Hepatocyte (in vitro differentiated cells): ENCODE results near the gene RLN3. TPM values are rescaled to one million over a fixed set of nuclear protein-coding genes. Genes with fewer than 3 reads are reported as not detected.

Source experiments
- DNase-seq: peaks from one replicate; pipeline ENCODE4 v3.0.0-alpha.2; 2016; ENCODE audit warnings: low spot score
- H2AFZ ChIP-seq: fragments of 200-600 bp; sonication (generic); 2 replicates; pipeline ENCODE4 v1.6.0; 2016; ENCODE audit warnings: antibody characterized with exemption, mild to moderate bottlenecking
- H3K27ac ChIP-seq: fragments of 200-600 bp; sonication (generic); 2 replicates; pipeline ENCODE4 v1.5.1; 2016; ENCODE audit warnings: mild to moderate bottlenecking
- H3K27me3 ChIP-seq: fragments of 200-600 bp; sonication (generic); 2 replicates; pipeline ENCODE4 v1.6.1; 2016
- H3K36me3 ChIP-seq: fragments of 200-600 bp; sonication (generic); replicated peaks from 2 replicates; pipeline ENCODE4 v1.5.1; 2016; ENCODE audit warnings: low read depth; ENCODE audit not compliant: insufficient read depth
- H3K4me1 ChIP-seq: fragments of 200-600 bp; sonication (generic); 2 replicates; pipeline ENCODE4 v1.5.1; 2016; ENCODE audit warnings: mild to moderate bottlenecking, moderate library complexity; ENCODE audit not compliant: insufficient read depth
- H3K4me2 ChIP-seq: fragments of 200-600 bp; sonication (generic); 2 replicates; pipeline ENCODE4 v1.6.0; 2016
- H3K4me3 ChIP-seq: fragments of 200-600 bp; sonication (generic); 2 replicates; pipeline ENCODE4 v1.5.1; 2016; ENCODE audit warnings: mild to moderate bottlenecking
- H3K79me2 ChIP-seq: fragments of 200-600 bp; sonication (generic); 2 replicates; pipeline ENCODE4 v1.6.0; 2017; ENCODE audit warnings: mild to moderate bottlenecking
- H3K9me2 ChIP-seq: fragments of 200-600 bp; sonication (generic); replicated peaks from 2 replicates; pipeline ENCODE4 v1.6.0; 2017; ENCODE audit warnings: mild to moderate bottlenecking; ENCODE audit not compliant: insufficient read depth
- H3K9me3 ChIP-seq: fragments of 200-600 bp; sonication (generic); 2 replicates; pipeline ENCODE4 v1.5.1; 2016; ENCODE audit warnings: low read depth, mild to moderate bottlenecking
- H4K20me1 ChIP-seq: fragments of 200-600 bp; sonication (generic); 2 replicates; pipeline ENCODE4 v1.6.0; 2016; ENCODE audit warnings: mild to moderate bottlenecking; ENCODE audit not compliant: insufficient read depth, poor library complexity, severe bottlenecking
- EZH2 ChIP-seq: fragments of 200-600 bp; sonication (generic); IDR thresholded peaks from 2 replicates; pipeline ENCODE4 v1.6.1; 2016; ENCODE audit warnings: antibody characterized with exemption, mild to moderate bottlenecking, borderline replicate concordance
- EZH2phosphoT487 ChIP-seq: fragments of 200-600 bp; sonication (generic); IDR thresholded peaks from one replicate; pipeline ENCODE4 v1.6.1; 2018; ENCODE audit warnings: antibody characterized with exemption, mild to moderate bottlenecking, low read depth, moderate library complexity; ENCODE audit not compliant: unreplicated experiment, severe bottlenecking
- WGBS: methylation state at CpG from one replicate; pipeline ENCODE4 v1.1.6; 2016; ENCODE audit warnings: low lambda C conversion rate; ENCODE audit errors: missing lambda C conversion rate; 5-methylcytosine and 5-hydroxymethylcytosine counted together
- polyA plus RNA-seq: library from polyadenylated mRNA; unstranded; fragments of >200 nt; fragmentation: Nextera tagmentation; extraction: Ambion mirVana; gene quantifications from 2 replicates; pipeline ENCODE4 v1.2.1, GENCODE V29; 2016
- total RNA-seq: library from RNA; depleted of rRNA; stranded (reverse); fragments of >200 nt; gene quantifications from 2 replicates; pipeline ENCODE4 v1.2.3, GENCODE V29; 2014
- TF ChIP-seq, protein P1 (sequence below): fragments of 200-600 bp; sonication (generic); IDR thresholded peaks from 2 replicates; pipeline ENCODE4 v1.5.1; 2016; ENCODE audit warnings: antibody characterized with exemption, mild to moderate bottlenecking; ENCODE audit not compliant: poor library complexity

RLN3 gene, protein sequence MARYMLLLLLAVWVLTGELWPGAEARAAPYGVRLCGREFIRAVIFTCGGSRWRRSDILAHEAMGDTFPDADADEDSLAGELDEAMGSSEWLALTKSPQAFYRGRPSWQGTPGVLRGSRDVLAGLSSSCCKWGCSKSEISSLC
- total RNA-seq (not detected in 2 replicates), polyA plus RNA-seq (not detected in 2 replicates)

DNA sequence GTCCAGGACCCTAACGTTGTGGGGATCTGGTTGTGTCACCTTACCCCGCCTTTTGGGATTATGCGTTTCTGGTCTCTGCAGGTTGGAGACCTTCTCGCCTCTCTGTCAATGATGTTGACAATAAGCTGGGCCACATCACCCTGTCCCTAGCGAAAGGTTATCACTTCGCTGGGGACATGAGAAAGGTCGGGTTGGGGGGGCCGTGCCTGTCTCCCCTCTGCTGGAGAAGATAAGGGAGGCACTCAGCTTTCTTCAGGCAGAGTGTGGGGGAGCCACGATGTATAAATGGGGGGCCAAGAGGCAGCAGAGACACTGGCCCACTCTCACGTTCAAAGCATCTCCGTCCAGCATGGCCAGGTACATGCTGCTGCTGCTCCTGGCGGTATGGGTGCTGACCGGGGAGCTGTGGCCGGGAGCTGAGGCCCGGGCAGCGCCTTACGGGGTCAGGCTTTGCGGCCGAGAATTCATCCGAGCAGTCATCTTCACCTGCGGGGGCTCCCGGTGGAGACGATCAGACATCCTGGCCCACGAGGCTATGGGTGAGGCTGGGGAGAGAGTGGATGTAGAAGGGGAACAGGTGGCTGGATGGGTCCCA lies at the start of gene RLN3:
Gene RLN3 (plus strand): TSS at position 293 of the 595 bp plus-strand sequence. CDS start 57 bp downstream, at position 350.
- Histone ChIP-seq H3K27me3 (peaks cover 3% of the 10 kb centered on the region), H3K4me2 (no peak within 1 kb of the TSS), H3K36me3 (no peaks in the 10 kb centered on the region), H3K9me3 (no peaks in the 10 kb centered on the region), H3K4me1 (no peaks in the 10 kb centered on the region), H4K20me1 (no peaks in the 10 kb centered on the region), H2AFZ (no peak within 1 kb of the TSS), H3K4me3 (no peak within 1 kb of the TSS), H3K27ac (no peak within 1 kb of the TSS), H3K79me2 (no peaks in the 10 kb centered on the region), H3K9me2 (no peaks in the 10 kb centered on the region)
- WGBS: 79% methylated on average over 24 of the region's 24 CpGs
- no peak for TF ChIP-seq EZH2phosphoT487
- TF ChIP-seq EZH2: no peak
- TF ChIP-seq, protein P1, sequence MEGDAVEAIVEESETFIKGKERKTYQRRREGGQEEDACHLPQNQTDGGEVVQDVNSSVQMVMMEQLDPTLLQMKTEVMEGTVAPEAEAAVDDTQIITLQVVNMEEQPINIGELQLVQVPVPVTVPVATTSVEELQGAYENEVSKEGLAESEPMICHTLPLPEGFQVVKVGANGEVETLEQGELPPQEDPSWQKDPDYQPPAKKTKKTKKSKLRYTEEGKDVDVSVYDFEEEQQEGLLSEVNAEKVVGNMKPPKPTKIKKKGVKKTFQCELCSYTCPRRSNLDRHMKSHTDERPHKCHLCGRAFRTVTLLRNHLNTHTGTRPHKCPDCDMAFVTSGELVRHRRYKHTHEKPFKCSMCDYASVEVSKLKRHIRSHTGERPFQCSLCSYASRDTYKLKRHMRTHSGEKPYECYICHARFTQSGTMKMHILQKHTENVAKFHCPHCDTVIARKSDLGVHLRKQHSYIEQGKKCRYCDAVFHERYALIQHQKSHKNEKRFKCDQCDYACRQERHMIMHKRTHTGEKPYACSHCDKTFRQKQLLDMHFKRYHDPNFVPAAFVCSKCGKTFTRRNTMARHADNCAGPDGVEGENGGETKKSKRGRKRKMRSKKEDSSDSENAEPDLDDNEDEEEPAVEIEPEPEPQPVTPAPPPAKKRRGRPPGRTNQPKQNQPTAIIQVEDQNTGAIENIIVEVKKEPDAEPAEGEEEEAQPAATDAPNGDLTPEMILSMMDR: no peak
- DNase-seq: no peak

DNA sequence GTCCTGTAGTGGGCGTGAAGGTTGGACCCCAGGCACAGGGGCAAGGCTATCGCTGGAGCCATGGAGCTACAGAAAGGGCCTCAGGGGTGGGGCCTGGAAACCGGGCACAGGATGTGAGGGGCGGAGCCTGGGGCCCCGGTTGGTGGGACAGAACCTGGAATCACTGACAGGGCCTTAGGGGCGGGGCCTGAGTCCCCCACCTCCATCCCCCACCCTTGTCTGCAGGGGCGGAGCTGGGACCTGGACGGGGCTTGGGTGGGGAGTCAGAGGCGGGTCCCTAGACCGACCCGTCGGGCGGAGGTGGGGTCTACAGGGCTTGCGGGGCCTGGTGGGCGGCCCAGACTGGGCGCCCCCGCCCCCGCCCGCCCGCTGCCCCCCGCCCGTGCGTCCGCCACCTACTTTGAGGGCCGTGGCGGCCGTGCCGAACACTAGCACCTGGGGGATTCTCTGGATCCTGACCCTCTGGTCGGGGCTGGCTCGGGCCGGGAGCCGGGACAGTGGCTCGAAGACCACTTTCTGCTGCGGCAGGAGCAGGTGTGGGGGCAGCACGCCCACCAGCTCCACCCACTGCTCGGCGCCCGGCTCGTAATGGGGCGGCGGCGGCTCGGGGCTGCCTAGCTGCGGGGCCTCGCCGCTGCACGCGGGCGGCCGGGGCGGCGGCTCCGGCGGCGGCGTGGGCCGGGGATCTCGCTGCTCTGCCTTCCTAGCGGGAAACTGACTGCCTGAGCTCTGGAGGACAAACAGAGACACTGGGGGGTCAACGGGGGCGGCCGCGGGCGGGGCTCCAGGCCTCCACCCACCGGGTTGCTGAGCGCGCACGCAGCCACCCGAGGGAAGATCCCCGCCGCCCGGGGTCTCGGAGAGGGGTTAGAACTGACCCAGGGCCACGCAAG lies 49.4 kb upstream of the RLN3 start:
- Histone ChIP-seq H3K27ac (peak overlapping the region; percentile 77), H3K79me2 (no peaks in the 10 kb centered on the region), H2AFZ (peak overlapping the region; percentile 33), H3K27me3 (no peaks in the 10 kb centered on the region), H4K20me1 (no peaks in the 10 kb centered on the region), H3K9me3 (no peaks in the 10 kb centered on the region), H3K9me2 (no peaks in the 10 kb centered on the region), H3K4me1 (peaks cover 12% of the 10 kb centered on the region), H3K4me2 (peak overlapping the region; percentile 97), H3K36me3 (no peaks in the 10 kb centered on the region), H3K4me3 (peak overlapping the region; percentile 45)
- WGBS: 6% methylated on average over 25 of the region's 74 CpGs
- DNase-seq: peak; percentile 90
- TF ChIP-seq EZH2 (no peak), EZH2phosphoT487 (no peak)
- TF ChIP-seq, protein P1: no peak

DNA sequence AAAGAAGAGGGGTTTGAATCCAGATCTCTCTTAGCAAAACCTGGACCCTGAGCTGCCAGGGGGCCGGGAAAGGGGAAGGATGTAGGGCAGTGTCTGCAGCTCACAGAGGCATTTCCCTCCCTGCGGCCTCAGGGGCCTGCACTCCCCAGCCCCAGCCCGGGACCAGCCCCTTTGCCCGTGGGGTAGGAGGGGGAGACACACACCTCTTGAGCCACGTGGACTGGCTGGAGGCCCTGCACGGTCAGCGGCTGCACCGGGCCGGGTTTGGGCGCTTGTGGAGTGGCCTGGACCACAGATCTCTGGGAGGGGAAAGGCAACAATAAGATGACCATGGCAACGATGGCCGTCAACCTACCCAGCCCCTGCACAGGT lies 48.7 kb upstream of the RLN3 start:
- Histone ChIP-seq H3K79me2 (no peaks in the 10 kb centered on the region), H3K4me1 (peaks cover 12% of the 10 kb centered on the region), H3K9me2 (no peaks in the 10 kb centered on the region), H3K36me3 (no peaks in the 10 kb centered on the region), H3K4me3 (peak overlapping the region; percentile 45), H3K4me2 (peak overlapping the region; percentile 97), H4K20me1 (no peaks in the 10 kb centered on the region), H3K27ac (peak overlapping the region; percentile 77), H3K9me3 (no peaks in the 10 kb centered on the region), H3K27me3 (no peaks in the 10 kb centered on the region), H2AFZ (peak overlapping the region; percentile 32)
- TF ChIP-seq EZH2: no peak
- TF ChIP-seq, protein P1: no peak
- TF ChIP-seq EZH2phosphoT487: no peak
- 15% methylated on average over 11 of the region's 12 CpGs for WGBS
- DNase-seq: peak; percentile 49
